NCI-H1105 (cell line): ENCODE data around the gene FRMD4A.
"Not testable (repeated sequence)": the region's sequence is repeated elsewhere in the genome, so short reads cannot be mapped to it uniquely, and the experiment has no call there.

Source experiments
- DNase-seq: peaks from one replicate; lab custom pipeline; 2025; lab: John Stamatoyannopoulos, UW

The FRMD4A gene

GRCh38 chr10:13909516-13910258 is 421.0 kb downstream of the FRMD4A start:
- DNase-seq, result no peak

- DNase-seq, result no peak
These were observed 422.2 kb downstream of the FRMD4A start for GRCh38 chr10:13908475-13908874.

- DNase-seq, result no peak
These were observed 423.2 kb downstream of the FRMD4A start for GRCh38 chr10:13907570-13907969.

- no peak for DNase-seq
These were observed 425.4 kb downstream of the FRMD4A start for GRCh38 chr10:13905281-13905680.

GRCh38 chr10:13904064-13904463 is 426.7 kb downstream of the FRMD4A start:
- DNase-seq, result no peak

GRCh38 chr10:13902868-13903587 is 427.7 kb downstream of the FRMD4A start:
- no peak for DNase-seq

- peak; percentile 36 for DNase-seq
These were observed 430.8 kb downstream of the FRMD4A start for GRCh38 chr10:13899941-13900340.

- DNase-seq, result not testable (repeated sequence)
These were observed 434.6 kb downstream of the FRMD4A start for GRCh38 chr10:13896146-13896545.

- DNase-seq, result no peak
These were observed 436.2 kb downstream of the FRMD4A start for GRCh38 chr10:13894412-13895093.

- DNase-seq, result no peak
These were observed 436.8 kb downstream of the FRMD4A start for GRCh38 chr10:13893926-13894325.

GRCh38 chr10:13892871-13893270 is 437.9 kb downstream of the FRMD4A start:
- no peak for DNase-seq

GRCh38 chr10:13892001-13892491 is 438.7 kb downstream of the FRMD4A start:
- no peak for DNase-seq

GRCh38 chr10:13891128-13892000 is 439.4 kb downstream of the FRMD4A start:
- no peak for DNase-seq

GRCh38 chr10:13890233-13891127 is 440.2 kb downstream of the FRMD4A start:
- DNase-seq, result no peak

- DNase-seq, result no peak
These were observed 443.0 kb downstream of the FRMD4A start for GRCh38 chr10:13887761-13888160.

- DNase-seq, result no peak
These were observed 445.3 kb downstream of the FRMD4A start for GRCh38 chr10:13885238-13885990.

- no peak for DNase-seq
These were observed 446.9 kb downstream of the FRMD4A start for GRCh38 chr10:13883636-13884444.

- no peak for DNase-seq
These were observed 448.5 kb downstream of the FRMD4A start for GRCh38 chr10:13882119-13882711.

- DNase-seq, result no peak
These were observed 450.0 kb downstream of the FRMD4A start for GRCh38 chr10:13880760-13881159.
